ENCODE data around the gene LRRC46. TPM values are rescaled to one million over a fixed set of nuclear protein-coding genes. Genes with fewer than 3 reads are reported as not detected.

LRRC46 gene
- total RNA-seq, 1 donor from 2014 or later = 11.6 TPM

GRCh38 chr17:47866941-47867340 is 35.5 kb downstream of the LRRC46 start:
- Histone ChIP-seq H3K36me3 (no peaks in the 10 kb centered on the region), H3K27ac (no peak overlapping the region), H3K9me3 (no peaks in the 10 kb centered on the region), H3K4me3 (no peak overlapping the region), H3K27me3 (ENCODE audit: low read depth) (peaks cover 5% of the 10 kb centered on the region), H3K4me1 (peaks cover 8% of the 10 kb centered on the region)
- TF ChIP-seq CTCF (IDR thresholded peaks at IDR 0.05) = no peak
- ATAC-seq (no peak), DNase-seq (no peak)
- intact Hi-C loops (cut with DNase I) = no loop called here

- DNase-seq (no peak), ATAC-seq (no peak)
- Histone ChIP-seq H3K27me3 (ENCODE audit: low read depth) (peaks cover 15% of the 10 kb centered on the region), H3K27ac (no peak overlapping the region), H3K4me1 (peaks cover 9% of the 10 kb centered on the region), H3K9me3 (no peaks in the 10 kb centered on the region), H3K4me3 (no peak overlapping the region), H3K36me3 (no peaks in the 10 kb centered on the region)
- intact Hi-C loops (cut with DNase I) = no loop called here
- no peak for TF ChIP-seq CTCF (IDR thresholded peaks at IDR 0.05)
These were observed 36.5 kb downstream of the LRRC46 start for GRCh38 chr17:47867813-47868533.

- H3K9me3 ChIP-seq = no peaks in the 10 kb centered on the region
- peaks cover 7% of the 10 kb centered on the region for H3K4me1 ChIP-seq
- intact Hi-C loops (cut with DNase I) = no loop called here
- H3K27ac ChIP-seq = no peak overlapping the region
- DNase-seq (no peak), ATAC-seq (no peak)
- H3K27me3 ChIP-seq (ENCODE audit: low read depth) = peaks cover 20% of the 10 kb centered on the region
- TF ChIP-seq CTCF (IDR thresholded peaks at IDR 0.05) = no peak
- no peaks in the 10 kb centered on the region for H3K36me3 ChIP-seq
- H3K4me3 ChIP-seq = no peak overlapping the region
These were observed 37.6 kb downstream of the LRRC46 start for GRCh38 chr17:47869114-47869513.

GRCh38 chr17:47870056-47870455 is 38.6 kb downstream of the LRRC46 start:
- no peaks in the 10 kb centered on the region for H3K9me3 ChIP-seq
- DNase-seq (no peak), ATAC-seq (no peak)
- H3K36me3 ChIP-seq = no peaks in the 10 kb centered on the region
- H3K4me1 ChIP-seq = peaks cover 7% of the 10 kb centered on the region
- H3K4me3 ChIP-seq = no peak overlapping the region
- peaks cover 20% of the 10 kb centered on the region for H3K27me3 ChIP-seq (ENCODE audit: low read depth)
- intact Hi-C loops (cut with DNase I) = no loop called here
- H3K27ac ChIP-seq = no peak overlapping the region
- no peak for TF ChIP-seq CTCF (IDR thresholded peaks at IDR 0.05)

- no peaks in the 10 kb centered on the region for H3K9me3 ChIP-seq
- peaks cover 7% of the 10 kb centered on the region for H3K4me1 ChIP-seq
- H3K4me3 ChIP-seq = no peak overlapping the region
- intact Hi-C loops (cut with DNase I) = no loop called here
- H3K27ac ChIP-seq = no peak overlapping the region
- ATAC-seq = no peak
- TF ChIP-seq CTCF (IDR thresholded peaks at IDR 0.05) = no peak
- DNase-seq = no peak
- H3K36me3 ChIP-seq = no peaks in the 10 kb centered on the region
- peaks cover 20% of the 10 kb centered on the region for H3K27me3 ChIP-seq (ENCODE audit: low read depth)
These were observed 39.6 kb downstream of the LRRC46 start for GRCh38 chr17:47871048-47871447.
